Measurements from ENCODE around the gene ACAP1. TPM values are rescaled to one million over a fixed set of nuclear protein-coding genes. Genes with fewer than 3 reads are reported as not detected.
"Not testable (repeated sequence)": the region's sequence is repeated elsewhere in the genome, so short reads cannot be mapped to it uniquely, and the experiment has no call there.

Gene ACAP1
- total RNA-seq, 1 experiment from 2014 or later = not detected

DNA sequence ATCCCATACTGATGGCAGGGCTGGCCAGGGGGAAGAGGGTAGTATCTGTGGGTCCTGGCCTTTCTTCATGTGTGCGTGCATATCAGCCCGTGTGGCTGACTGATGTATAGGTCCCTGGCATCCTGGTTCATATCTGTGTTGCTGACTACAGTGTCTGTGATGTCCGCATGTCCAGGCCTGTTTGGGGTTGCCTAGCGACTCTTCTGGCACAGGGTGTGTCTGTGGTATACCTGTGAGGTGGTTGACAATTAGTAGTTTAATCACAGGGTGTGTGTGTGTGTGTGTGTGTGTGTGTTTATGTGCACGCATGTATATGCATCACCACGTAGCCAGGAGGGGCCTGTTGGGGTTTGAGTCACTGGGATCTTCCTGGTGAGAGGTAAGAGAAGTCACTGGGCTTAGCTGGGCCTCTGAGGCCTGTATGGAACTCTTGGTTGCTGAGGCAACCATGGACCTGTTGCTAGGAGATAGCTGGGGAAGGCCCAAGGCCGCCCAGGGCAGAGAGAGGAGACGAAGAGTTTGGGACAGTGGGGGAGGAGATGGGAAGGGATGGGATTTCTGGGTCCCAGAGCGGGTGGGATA is 18.0 kb downstream of the ACAP1 start:
- DNase-seq (ENCODE audit: low spot score) = peak; percentile 37

DNA sequence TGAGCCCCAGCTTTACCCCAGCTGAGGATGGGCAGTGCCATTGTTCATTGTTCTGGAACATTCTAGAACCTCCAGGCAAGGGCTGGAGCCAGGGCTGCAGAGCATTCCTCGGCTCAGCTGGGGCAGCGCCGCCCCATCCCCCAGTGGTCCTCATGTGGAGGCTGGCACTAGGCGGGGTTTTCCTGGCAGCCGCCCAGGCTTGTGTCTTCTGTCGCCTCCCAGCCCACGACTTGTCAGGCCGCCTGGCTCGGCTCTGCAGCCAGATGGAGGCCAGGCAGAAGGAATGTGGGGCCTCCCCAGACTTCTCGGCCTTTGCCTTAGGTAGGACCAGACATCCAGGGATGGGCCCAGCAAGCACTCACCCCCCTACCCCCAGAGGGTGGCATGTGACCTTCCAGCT is 18.7 kb downstream of the ACAP1 start, which contains the start of gene TMEM95:
TSS of gene TMEM95 (plus strand) at position 104 of the 400 bp plus-strand sequence. CDS start at position 153, 49 bp downstream.
- peak; percentile 42 for DNase-seq (ENCODE audit: low spot score)

DNA sequence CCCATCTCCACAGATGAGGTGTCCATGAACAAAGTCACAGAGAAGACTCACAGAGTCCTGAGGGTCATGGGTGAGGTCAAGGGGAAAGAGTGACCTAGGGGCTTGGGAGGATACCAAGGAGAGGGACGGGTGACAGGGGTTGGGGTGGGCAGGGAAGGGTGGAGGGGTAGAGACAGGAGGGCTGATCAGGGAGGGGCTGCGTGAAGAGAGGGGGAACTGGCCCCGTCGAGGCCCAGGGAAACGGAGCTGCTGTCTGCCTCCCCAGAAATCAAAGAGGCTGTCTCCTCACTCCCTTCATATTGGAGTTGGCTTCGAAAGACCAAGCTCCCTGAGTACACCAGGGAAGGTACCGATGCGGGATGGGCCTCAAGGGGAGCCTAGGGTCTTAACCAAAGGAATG is 19.2 kb downstream of the ACAP1 start:
- DNase-seq (ENCODE audit: low spot score) = no peak

DNA sequence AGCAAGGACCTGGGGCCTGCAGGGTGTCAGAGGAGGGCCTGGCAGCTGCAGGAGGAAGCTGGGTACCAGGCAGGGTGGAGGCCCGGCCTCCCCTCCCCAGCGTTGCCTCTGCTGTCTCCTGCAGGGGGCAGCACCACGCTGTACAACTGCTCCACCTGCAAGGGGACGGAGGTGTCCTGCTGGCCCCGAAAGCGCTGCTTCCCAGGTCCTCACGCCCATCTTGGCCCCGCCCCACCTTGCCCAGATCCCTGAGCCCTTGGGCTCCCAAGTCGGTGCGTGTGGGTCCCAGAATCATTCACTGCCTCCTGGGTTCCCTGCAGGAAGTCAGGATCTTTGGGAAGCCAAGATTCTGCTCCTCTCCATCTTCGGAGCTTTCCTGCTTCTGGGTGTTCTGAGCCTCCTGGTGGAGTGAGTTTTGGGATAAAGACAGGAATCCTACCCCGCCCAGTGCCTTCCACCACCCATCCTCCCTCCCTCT is 19.8 kb downstream of the ACAP1 start:
- peak; percentile 72 for DNase-seq (ENCODE audit: low spot score)

DNA sequence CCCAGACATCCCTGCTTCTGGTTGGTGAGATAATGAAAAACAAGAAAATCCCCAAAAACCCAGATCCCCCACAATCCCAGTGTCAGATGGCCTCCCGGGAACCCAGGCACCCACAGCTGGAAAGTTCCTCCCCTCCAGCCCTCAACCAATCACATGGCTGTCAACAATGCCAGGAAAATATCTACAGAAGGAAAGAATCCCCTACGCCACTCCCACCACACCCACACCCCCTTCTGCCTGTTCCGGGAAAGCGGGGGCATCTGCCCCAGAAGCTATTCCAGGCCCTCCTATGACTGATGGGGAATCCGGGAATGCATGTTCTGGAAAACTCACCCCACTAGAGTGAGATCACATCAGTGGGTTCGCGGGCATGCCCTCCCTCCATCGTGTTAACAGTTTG is 20.4 kb downstream of the ACAP1 start:
- no peak for DNase-seq (ENCODE audit: low spot score)

DNA sequence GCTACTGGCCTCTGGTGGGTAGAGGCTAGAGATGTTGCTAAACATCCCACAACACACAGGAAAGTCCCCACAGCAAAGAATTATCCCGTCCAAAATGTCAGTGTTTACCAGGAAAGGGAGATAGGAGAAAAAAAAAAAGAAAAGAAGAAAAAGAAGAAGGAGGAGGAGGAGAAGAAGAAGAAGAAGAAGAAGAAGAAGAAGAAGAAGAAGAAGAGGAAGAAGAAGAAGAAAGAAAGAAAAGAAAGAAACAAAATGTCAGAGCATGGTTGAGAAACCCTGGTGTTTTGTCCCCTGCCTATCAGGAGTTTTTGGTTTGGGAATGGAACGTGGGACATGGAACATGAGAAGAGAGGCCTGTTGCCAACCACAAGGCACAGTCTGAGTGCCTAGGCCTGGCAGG is 21.1 kb downstream of the ACAP1 start:
- DNase-seq (ENCODE audit: low spot score) = no peak

DNA sequence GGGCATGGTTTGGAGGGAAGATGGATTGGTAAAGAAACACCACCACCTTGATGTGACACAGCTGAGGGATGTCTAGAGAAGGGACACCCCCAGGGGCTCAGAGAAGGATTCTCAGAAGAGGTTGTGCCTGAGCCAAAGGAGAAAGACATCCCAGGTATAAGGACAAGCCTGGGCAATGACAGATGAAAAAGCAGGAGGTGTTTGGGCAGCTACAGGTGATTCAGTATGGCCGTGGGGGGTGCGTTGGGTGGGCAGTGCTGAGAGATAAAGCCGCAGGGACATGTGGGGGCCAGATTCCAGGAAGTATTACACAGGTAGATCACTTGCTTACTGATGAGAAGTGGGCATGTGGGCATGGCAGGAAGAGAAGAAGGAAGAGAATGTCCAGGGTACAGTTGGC is 25.6 kb downstream of the ACAP1 start:
- DNase-seq (ENCODE audit: low spot score) = no peak

DNA sequence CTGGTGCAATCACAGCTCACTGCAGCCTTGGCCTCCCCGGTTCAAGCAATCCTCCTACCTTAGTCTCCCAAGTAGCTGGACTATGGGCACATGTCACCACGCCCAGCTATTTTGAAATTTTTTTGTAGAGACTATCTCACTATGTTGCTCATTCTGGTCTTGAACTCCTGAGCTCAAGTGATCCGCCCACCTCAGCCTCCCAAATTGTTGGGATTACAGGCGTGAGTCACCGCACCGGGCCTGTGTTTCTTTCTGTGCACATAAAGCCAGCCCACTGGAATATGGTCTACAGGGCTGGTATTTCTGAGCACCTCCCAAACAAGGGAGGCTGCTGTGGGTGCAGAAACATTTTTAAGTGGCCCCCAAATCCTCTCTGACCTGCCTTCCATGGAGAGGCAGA is 27.0 kb downstream of the ACAP1 start:
- no peak for DNase-seq (ENCODE audit: low spot score)

DNA sequence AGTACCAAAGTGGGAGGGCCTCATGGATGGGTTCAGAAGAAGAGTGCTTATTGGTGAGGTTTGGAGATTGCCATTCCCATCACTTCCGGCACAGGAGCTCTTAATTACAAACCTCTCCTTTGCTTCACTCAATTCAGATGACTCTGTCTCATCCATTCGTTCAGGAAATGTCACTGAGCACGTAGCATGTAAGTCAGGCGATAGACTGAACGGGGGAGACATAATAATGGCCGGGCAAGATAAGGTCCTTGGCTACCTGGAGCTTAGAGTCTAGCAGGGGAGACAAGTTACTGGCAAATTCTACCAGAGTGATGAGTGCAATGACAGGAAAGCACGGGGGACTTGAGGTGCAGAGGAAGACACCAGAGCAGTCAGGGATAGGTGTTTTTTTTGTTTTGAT is 29.6 kb downstream of the ACAP1 start:
- not testable (repeated sequence) for DNase-seq (ENCODE audit: low spot score)

DNA sequence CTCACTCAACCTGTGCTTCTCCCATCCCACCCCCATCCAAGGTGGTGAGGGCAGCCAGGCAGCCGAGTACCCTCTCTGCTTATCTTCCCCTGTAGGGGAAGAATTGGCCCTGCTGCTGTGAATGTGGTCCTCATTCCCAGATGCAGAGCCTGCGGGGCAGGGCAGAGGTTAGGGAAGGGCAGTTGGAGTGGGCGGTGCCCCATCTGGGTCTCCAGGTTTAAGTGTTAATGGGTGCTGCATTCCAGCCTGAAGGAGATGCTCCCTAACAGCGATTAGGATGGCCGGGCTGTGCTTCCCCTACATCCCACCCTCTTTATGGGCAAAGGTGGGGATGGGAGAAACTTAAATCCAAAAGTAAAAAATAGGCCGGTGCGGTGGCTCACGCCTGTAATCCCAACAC is 30.8 kb downstream of the ACAP1 start:
- no peak for DNase-seq (ENCODE audit: low spot score)

DNA sequence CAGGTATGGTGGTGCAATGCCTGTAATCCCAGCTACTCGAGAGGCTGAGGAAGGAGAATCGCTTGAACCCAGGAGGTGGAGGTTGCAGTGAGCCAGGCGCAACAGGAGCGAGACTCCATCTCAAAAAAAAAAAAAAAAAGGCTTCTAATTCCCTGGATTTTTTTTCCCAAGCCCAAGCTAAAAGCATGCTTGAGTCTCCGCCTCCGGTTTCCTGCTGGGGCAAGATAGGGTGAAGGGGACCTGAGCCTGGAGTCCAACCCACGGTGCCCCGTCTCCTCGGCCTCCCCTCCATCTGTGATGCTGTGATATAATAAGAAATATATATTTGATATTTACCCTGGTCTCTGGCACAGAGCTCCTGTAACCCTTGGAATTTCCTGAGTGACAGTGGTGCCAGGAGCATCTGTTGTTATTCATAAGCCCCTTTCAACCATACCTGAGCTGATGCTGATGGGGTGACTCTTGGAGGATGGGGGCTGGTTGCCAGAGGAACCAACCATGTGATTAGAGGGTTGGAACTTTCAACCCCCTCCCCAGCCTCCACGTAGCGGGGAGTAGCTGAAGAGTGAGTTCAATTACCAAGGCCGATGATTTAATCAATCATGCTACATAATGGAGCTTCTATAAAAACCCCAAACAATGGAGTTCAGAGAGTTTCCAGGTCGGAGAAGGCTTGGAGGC is 31.7 kb downstream of the ACAP1 start:
- no peak for DNase-seq (ENCODE audit: low spot score)

DNA sequence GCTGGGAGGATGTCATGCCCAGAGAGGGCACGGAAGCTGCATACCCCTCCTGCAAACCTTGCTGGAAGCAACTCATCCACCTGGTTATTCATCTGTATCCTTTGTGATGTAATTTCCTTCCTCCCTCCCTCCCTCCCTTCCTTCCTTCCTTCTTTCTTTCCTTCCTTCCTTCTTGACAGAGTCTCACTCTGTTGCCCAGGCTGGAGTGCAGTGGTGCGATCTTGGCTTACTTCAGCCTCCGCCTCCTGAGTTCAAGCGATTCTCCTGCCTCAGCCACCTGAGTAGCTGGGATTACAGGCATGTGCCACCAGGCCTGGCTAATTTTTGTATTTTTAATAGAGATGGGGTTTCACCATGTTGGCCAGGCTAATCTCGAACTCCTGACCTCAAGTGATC is 32.3 kb downstream of the ACAP1 start:
- DNase-seq (ENCODE audit: low spot score) = not testable (repeated sequence)

DNA sequence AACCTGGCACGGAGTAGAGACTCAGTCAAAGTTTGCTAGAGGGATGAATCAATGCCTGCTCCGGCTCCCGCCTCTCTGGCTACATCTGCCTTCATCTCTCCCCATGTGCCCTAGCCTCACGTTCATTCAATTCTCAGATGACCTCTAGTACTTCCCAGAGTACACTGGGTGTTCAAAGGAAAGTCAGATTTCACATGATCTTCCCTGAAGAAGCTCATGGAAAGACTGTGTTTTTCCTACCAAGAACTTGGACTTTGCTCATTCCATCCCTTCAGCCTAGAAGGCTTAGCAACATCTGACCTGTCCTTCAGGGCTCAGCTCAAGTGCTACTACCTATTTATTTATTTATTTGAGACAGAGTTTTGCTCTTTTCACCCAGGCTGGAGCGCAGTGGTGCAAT is 33.5 kb downstream of the ACAP1 start:
- no peak for DNase-seq (ENCODE audit: low spot score)

DNA sequence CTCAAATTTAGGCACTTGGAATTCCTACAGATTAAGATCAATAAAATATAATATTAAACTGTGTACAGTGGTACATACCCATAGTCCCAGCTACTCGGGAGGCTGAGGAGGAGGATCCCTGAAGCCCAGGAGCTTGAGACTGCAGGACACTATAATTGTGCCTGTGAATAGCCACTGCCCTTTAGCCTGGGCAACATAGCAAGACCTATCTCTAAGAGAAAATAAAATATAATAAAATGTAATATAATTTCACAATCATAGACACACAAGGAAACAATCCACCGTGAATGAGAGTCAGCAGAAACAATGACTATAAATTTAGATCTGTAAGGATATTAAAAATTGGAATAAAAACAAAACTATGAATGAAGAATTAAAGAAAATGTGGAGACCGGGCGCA is 34.5 kb downstream of the ACAP1 start:
- DNase-seq (ENCODE audit: low spot score) = no peak

DNA sequence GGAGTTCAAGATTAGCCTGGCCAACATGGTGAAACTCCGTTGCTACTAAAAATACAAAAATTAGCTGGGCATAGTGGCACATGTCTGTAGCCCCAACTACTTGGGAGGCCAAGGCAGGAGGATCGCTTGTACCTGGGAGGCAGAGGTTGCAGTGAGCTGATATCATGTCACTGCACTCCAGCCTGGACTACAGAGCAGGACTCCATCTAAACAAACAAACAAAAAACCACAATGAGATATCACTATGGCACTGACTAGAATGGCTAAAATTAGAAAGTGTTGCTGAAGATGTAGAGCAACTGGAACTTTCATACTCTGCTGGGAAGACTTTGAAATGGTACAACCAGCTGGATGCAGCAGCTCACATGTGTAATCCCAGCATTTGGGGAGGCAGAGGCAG is 38.0 kb downstream of the ACAP1 start:
- DNase-seq (ENCODE audit: low spot score) = no peak

DNA sequence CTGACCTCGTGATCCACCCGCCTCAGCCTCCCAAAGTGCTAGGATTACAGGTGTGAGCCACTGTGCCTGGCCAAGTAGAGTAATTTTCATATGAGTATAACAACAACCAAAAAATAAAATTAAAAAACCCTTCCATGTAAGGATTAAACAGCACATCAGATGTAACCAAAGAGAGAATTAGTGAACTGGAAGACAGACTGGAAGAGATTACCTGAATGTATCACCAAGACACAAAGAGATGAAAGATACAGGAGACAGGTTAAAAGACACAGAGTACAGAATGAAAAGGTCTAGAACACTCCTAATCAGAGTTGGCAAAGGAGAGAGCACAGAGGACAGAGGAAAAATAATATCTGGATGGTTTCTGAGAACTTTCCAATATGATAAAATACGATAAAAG is 42.8 kb downstream of the ACAP1 start:
- no peak for DNase-seq (ENCODE audit: low spot score)

DNA sequence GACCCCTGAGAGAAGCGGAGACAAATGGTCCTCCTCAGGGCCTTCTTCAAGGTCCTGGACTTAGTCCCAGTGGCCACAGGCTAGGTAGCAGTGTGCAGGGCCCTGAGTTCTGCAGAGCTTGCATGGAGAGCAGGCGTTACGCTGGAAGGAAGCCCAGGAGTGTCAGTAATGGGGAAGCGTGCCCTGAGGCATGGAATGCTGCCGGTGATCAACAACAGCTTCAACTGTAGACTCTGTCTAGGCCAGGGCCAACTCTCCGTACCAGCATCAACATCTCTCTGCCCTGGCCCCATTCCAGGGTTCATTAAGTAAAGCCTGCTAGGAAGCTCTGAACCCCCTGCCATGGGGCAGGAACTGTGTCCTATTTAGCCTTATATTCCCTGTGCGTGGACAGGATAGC is 44.0 kb downstream of the ACAP1 start:
- peak; percentile 22 for DNase-seq (ENCODE audit: low spot score)

DNA sequence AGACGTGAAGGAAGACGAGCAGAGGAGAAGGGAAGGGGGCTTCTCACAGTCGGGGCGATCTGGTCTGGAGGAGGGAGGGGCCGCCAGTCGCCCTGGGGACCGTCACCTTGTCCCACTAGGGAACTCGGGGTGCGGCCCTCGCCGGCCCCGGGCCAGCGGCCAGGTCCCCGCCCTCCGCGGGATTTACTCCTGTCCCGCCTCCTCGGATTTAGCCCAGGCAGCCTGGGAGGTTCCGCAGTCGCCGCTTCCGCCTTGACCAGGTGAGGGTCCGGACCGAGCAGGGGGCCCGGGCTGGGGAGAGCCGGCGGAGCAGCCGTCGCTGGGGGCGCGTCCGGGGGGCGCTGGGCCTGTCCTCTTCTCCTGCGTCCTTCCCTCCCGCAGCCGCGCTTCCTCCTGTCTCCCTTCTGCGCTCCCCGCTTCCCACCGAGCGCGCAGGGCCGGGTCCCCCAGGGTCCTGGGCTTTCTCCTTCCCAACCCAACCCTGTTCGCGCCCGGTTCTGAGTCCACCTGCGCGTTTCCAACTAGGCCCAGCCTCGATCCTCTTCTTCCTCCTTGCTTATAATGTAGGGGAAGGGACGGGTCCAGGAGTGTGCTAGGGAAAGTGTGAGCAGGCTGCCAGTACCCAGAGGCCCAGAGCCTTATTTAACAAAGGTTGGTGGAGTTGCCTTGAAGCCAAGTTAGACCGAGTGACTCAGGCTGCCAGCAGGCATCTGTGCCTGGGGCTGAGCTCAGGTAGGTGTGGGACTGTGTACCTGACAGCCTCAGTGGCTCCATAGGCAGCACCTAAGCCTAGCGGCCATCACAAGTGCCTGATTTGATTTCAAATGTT is 44.7 kb downstream of the ACAP1 start, which contains the start of gene TNK1:
TSS of gene TNK1 (plus strand) at position 235 of the 829 bp plus-strand sequence. CDS start 1,838 bp downstream, outside the sequence.
- DNase-seq (ENCODE audit: low spot score) = peak; percentile 31

DNA sequence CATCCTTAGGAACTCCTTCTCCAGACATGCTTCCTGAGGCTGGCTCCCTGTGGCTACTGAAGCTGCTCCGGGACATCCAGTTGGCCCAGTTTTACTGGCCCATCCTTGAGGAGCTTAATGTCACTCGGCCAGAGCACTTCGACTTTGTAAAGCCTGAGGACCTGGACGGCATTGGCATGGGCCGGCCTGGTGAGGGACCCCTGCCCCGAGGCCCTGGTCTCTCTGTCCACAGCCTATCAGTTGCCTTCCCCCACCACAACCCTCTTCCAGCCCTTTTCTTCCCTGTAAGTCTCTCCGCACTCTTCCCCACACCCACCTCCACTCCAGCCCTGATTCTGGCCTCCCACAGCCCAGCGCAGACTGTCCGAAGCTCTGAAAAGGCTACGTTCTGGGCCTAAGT is 46.6 kb downstream of the ACAP1 start:
- no peak for DNase-seq (ENCODE audit: low spot score)

DNA sequence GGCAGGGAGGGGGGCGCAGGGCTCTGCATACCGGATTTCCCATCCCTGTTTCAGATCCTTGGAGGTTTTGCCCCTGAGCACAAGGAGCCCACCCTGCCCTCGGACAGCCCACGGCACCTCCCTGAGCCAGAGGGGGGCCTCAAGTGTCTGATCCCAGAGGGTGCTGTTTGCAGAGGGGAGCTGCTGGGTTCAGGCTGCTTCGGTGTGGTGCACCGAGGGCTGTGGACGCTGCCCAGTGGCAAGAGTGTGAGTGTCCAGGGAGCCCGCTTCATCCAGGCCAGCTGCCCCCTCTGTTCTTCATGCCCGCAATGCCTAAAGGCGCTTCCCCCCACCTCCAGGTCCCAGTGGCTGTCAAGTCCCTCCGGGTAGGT is 47.0 kb downstream of the ACAP1 start:
- no peak for DNase-seq (ENCODE audit: low spot score)

DNA sequence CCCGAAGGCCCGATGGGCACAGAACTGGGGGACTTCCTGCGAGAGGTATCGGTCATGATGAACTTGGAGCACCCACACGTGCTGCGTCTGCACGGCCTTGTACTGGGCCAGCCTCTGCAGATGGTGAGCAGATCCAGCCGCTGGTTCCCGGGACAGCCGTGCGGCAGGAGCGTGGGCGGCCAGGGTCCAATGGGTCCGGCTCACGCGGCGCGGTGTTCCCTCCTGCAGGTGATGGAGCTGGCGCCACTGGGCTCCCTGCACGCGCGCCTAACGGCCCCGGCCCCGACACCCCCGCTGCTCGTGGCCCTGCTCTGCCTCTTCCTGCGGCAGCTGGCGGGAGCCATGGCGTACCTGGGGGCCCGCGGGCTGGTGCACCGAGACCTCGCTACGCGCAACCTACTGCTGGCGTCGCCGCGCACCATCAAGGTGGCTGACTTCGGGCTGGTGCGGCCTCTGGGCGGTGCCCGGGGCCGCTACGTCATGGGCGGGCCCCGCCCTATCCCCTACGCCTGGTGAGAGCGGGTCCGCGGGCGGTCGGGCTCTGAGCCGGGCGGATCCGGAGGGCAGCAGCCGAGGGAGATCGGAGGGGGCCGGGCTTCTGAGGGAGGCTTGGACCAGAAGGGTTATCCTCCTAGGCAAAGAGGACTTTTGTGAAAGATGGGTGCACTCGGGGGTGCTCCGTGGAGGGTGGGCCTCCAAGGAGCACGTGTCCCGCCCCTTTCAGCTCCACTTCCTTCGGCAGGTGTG is 47.6 kb downstream of the ACAP1 start:
- no peak for DNase-seq (ENCODE audit: low spot score)
